Liver (tissue), 9 donors: ENCODE measurements around the gene WNT11. TPM values are rescaled to one million over a fixed set of nuclear protein-coding genes. Genes with fewer than 3 reads are reported as not detected.

Experiments
- DNase-seq: peaks from one replicate; pipeline ENCODE4 v3.0.0-alpha.2; 2017; ENCODE audit warnings: low spot score
- H3K27ac ChIP-seq, 2 donors: one replicate each; pipeline ENCODE4 v1.7.0; 2013; ENCODE audit warnings: inconsistent platforms in 2 of 2, low read length in 2 of 2, control low read depth in 1 of 2, low read depth in 1 of 2, mild to moderate bottlenecking in 1 of 2
- H3K27me3 ChIP-seq, 4 donors: one replicate each; pipeline versions ENCODE4 v1.6.1 to v1.7.0; 2013; ENCODE audit warnings: low read length in 3 of 4, inconsistent platforms in 1 of 4, mild to moderate bottlenecking in 1 of 4, moderate library complexity in 1 of 4; ENCODE audit not compliant: control insufficient read depth in 4 of 4, insufficient read depth in 4 of 4
- H3K36me3 ChIP-seq, 4 donors: one replicate each; pipeline versions ENCODE4 v1.6.1 to v1.7.0; 2013; ENCODE audit warnings: low read length in 3 of 4, mild to moderate bottlenecking in 3 of 4, low read depth in 1 of 4, moderate library complexity in 1 of 4; ENCODE audit not compliant: control insufficient read depth in 4 of 4, insufficient read depth in 3 of 4
- H3K4me1 ChIP-seq, 4 donors: one replicate each; pipeline versions ENCODE4 v1.6.1 to v1.7.0; 2013; ENCODE audit warnings: low read length in 3 of 4, mild to moderate bottlenecking in 3 of 4, moderate library complexity in 1 of 4; ENCODE audit not compliant: control insufficient read depth in 4 of 4, insufficient read depth in 4 of 4
- H3K4me3 ChIP-seq, 3 donors: one replicate each; pipeline versions ENCODE4 v1.6.1 to v1.7.0; 2013; ENCODE audit warnings: low read length in 3 of 3, control low read depth in 1 of 3, low read depth in 1 of 3, mild to moderate bottlenecking in 1 of 3
- H3K9ac ChIP-seq, 2 donors: one replicate each; pipeline ENCODE4 v1.7.0; 2013; ENCODE audit warnings: low read length in 2 of 2, mild to moderate bottlenecking in 2 of 2, moderate library complexity in 2 of 2, control low read depth in 1 of 2, low read depth in 1 of 2
- H3K9me3 ChIP-seq, 4 donors: one replicate each; pipeline versions ENCODE4 v1.6.1 to v1.7.0; 2013; ENCODE audit warnings: low read length in 3 of 4; ENCODE audit not compliant: control insufficient read depth in 4 of 4
- CTCF ChIP-seq: fragments of 150-350 bp; IDR thresholded peaks from 2 replicates; pipeline ENCODE4 v1.5.1; 2017; ENCODE audit warnings: improper control_type of control experiment, low read depth, low read length; ENCODE audit not compliant: missing input control
- GABPA ChIP-seq, 2 donors: IDR thresholded peaks in 1 of 2; conservative IDR thresholded peaks in 1 of 2; 2 replicates each; pipeline ENCODE4 v1.6.1; 2016; ENCODE audit warnings: antibody characterized with exemption in 2 of 2, mild to moderate bottlenecking in 1 of 2, moderate library complexity in 1 of 2
- HNF4A ChIP-seq, 2 donors: conservative IDR thresholded peaks; 2 replicates each; pipeline ENCODE4 v1.6.1; 2016; ENCODE audit warnings: antibody characterized with exemption in 2 of 2, mild to moderate bottlenecking in 2 of 2
- HNF4G ChIP-seq: IDR thresholded peaks from 2 replicates; pipeline ENCODE4 v1.6.1; 2016; ENCODE audit warnings: antibody characterized with exemption
- MAX ChIP-seq: IDR thresholded peaks from 2 replicates; pipeline ENCODE4 v1.6.1; 2016; ENCODE audit warnings: antibody characterized with exemption
- NR2F2 ChIP-seq: IDR thresholded peaks from 2 replicates; pipeline ENCODE4 v1.6.1; 2016; ENCODE audit warnings: antibody characterized with exemption
- RAD21 ChIP-seq, 2 donors: IDR thresholded peaks; 2 replicates each; pipeline ENCODE4 v1.6.1; 2016; ENCODE audit warnings: antibody characterized with exemption in 2 of 2, mild to moderate bottlenecking in 2 of 2
- REST ChIP-seq: IDR thresholded peaks from 2 replicates; pipeline ENCODE4 v1.6.1; 2016; ENCODE audit warnings: antibody characterized with exemption, mild to moderate bottlenecking
- RXRA ChIP-seq, 2 donors: IDR thresholded peaks; 2 replicates each; pipeline ENCODE4 v1.6.1; 2017 to 2018; ENCODE audit warnings: antibody characterized with exemption in 2 of 2, mild to moderate bottlenecking in 1 of 2
- SP1 ChIP-seq: IDR thresholded peaks from 2 replicates; pipeline ENCODE4 v1.6.1; 2018; ENCODE audit warnings: antibody characterized with exemption, mild to moderate bottlenecking
- TAF1 ChIP-seq: conservative IDR thresholded peaks from 2 replicates; pipeline ENCODE4 v1.6.1; 2016; ENCODE audit warnings: antibody characterized with exemption, mild to moderate bottlenecking
- YY1 ChIP-seq: IDR thresholded peaks from 2 replicates; pipeline ENCODE4 v1.6.1; 2016; ENCODE audit warnings: antibody characterized with exemption, mild to moderate bottlenecking
- WGBS: extraction: QIAGEN DNeasy Blood & Tissue Kit; methylation state at CpG from one replicate; pipeline ENCODE4 v1.1.7; 2013; 5-methylcytosine and 5-hydroxymethylcytosine counted together
- polyA plus RNA-seq, 2 donors: library from polyadenylated mRNA; stranded (reverse) in 1 of 2; unstranded in 1 of 2; fragments of 200-250 nt in 1 of 2; fragments of >200 nt in 1 of 2; fragmentation: Nextera tagmentation in 1 of 2; extraction: Ambion mirVana in 1 of 2; gene quantifications; one replicate each; pipeline versions ENCODE4 v1.2.1 to v1.2.3, GENCODE V29; 2013 to 2015
- total RNA-seq, 2 donors: library from RNA; depleted of rRNA; stranded (reverse); fragments of >200 nt; gene quantifications; one replicate each; pipeline ENCODE4 v1.2.3, GENCODE V29; 2014
- donor health status: healthy.
- donor health status: healthy.
- donor health status: healthy.
- donor health status: healthy.
- donor health status: healthy.

Gene WNT11
- total and polyA plus RNA-seq, 4 donors = 1.1 to 4.8 (median 2.5) TPM

GRCh38 chr11:76218449-76219178 is 12.3 kb upstream of the WNT11 start:
- TF ChIP-seq CTCF (no peak), RXRA (IDR thresholded peaks at IDR 0.05) (no peak), REST (no peak), GABPA (IDR thresholded peaks at IDR 0.05 in 1 of 2, conservative IDR thresholded peaks at IDR 0.05 in 1 of 2) (no peak)
- Histone ChIP-seq H3K9ac (no peak overlapping the region), H3K4me3 (no peak overlapping the region), H3K36me3 (no peaks in the 10 kb centered on the region), H3K27ac (no peak overlapping the region), H3K9me3 (no peaks in the 10 kb centered on the region), H3K27me3 (no peaks in the 10 kb centered on the region), H3K4me1 (no peaks in the 10 kb centered on the region)
- WGBS = 69% methylated on average over 9 of the region's 9 CpGs
- DNase-seq = no peak

DNA sequence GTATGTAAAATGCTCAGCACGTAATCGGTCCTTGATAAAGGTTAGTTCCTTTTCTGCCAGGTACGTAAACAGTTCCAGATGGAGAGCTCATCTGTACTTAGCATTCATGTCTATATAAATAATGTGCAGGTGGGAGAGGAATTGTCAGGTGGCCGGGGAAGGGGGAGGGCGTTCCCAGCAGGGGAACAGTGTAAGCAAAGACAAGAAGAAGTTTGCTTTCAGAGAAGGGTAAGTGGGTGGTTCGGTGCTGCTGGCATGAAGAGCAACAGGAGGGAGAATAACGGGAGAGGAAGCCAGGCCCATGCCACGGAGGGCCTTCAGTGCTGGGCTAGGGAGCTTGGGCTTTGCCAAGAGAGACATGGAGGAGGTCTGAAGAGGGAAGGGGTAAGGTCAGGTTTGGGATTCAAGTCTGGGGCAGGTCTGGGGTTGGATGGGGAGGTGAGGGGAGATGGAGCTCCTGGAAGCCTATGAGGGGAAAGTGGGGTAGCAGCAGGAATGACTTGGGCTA is 11.4 kb upstream of the WNT11 start:
- H3K4me1 ChIP-seq = no peaks in the 10 kb centered on the region
- H3K36me3 ChIP-seq = no peaks in the 10 kb centered on the region
- no peak for DNase-seq
- no peak overlapping the region for H3K27ac ChIP-seq
- no peak overlapping the region for H3K4me3 ChIP-seq
- no peak overlapping the region for H3K9ac ChIP-seq
- TF ChIP-seq RAD21 (IDR thresholded peaks at IDR 0.05) (no peak), TAF1 (no peak), GABPA (IDR thresholded peaks at IDR 0.05 in 1 of 2, conservative IDR thresholded peaks at IDR 0.05 in 1 of 2) (no peak), NR2F2 (no peak), SP1 (no peak), HNF4A (conservative IDR thresholded peaks at IDR 0.05) (no peak), REST (no peak), MAX (no peak), RXRA (IDR thresholded peaks at IDR 0.05) (no peak), YY1 (no peak), HNF4G (no peak)
- no peaks in the 10 kb centered on the region for H3K27me3 ChIP-seq
- no peaks in the 10 kb centered on the region for H3K9me3 ChIP-seq
- WGBS = 86% methylated on average over 8 of the region's 8 CpGs
